ENCODE results near the gene LRP1.

Gene LRP1

GRCh38 chr12:57208631-57209282 lies 80.5 kb downstream of the LRP1 start:
- no peak for TF ChIP-seq CTCF (IDR thresholded peaks at IDR 0.05)

- no peak for TF ChIP-seq CTCF (IDR thresholded peaks at IDR 0.05)
Observed at GRCh38 chr12:57209916-57210315, 81.6 kb downstream of the LRP1 start.

GRCh38 chr12:57210461-57210860 lies 82.2 kb downstream of the LRP1 start:
- TF ChIP-seq CTCF (IDR thresholded peaks at IDR 0.05), result no peak

- no peak for TF ChIP-seq CTCF (IDR thresholded peaks at IDR 0.05)
Observed at GRCh38 chr12:57210926-57211692, 82.8 kb downstream of the LRP1 start.

GRCh38 chr12:57211791-57212700 lies 83.8 kb downstream of the LRP1 start:
- no peak for TF ChIP-seq CTCF (IDR thresholded peaks at IDR 0.05)

- no peak for TF ChIP-seq CTCF (IDR thresholded peaks at IDR 0.05)
Observed at GRCh38 chr12:57212701-57213057, 84.4 kb downstream of the LRP1 start.

- peak; percentile 81 for TF ChIP-seq CTCF (IDR thresholded peaks at IDR 0.05)
Observed at GRCh38 chr12:57213058-57213715, 84.9 kb downstream of the LRP1 start.

Measured in LNCAP (cell line).